CD14-positive monocyte (primary cell): ENCODE results near the gene DDX27. TPM values are rescaled to one million over a fixed set of nuclear protein-coding genes. Genes with fewer than 3 reads are reported as not detected.

Source experiments
- DNase-seq, 3 donors: peaks; one replicate each; pipeline ENCODE4 v3.0.0-alpha.2; 2011 to 2022
- H2AFZ ChIP-seq: 2 replicates; pipeline ENCODE4 v1.6.0; 2012; ENCODE audit warnings: mild to moderate bottlenecking, low read depth, low read length, inconsistent platforms; ENCODE audit not compliant: insufficient read depth, poor library complexity, severe bottlenecking
- H3K27ac ChIP-seq, 2 donors: 1 replicate in 1 of 2; 2 replicates in 1 of 2; pipeline ENCODE4 v1.5.1; 2012 to 2013; ENCODE audit warnings: low read length in 2 of 2, control low read depth in 1 of 2, inconsistent platforms in 1 of 2, low read depth in 1 of 2, mild to moderate bottlenecking in 1 of 2
- H3K27me3 ChIP-seq, 2 donors: one replicate each; pipeline versions ENCODE4 v1.6.0 to v1.6.1; 2011 to 2013; ENCODE audit warnings: low read length in 2 of 2; ENCODE audit not compliant: control insufficient read depth in 2 of 2, insufficient read depth in 2 of 2
- H3K36me3 ChIP-seq, 2 donors: replicated peaks in 1 of 2; 1 replicate in 1 of 2; 2 replicates in 1 of 2; pipeline versions ENCODE4 v1.5.1 to v1.6.1; 2012 to 2013; ENCODE audit warnings: low read length in 2 of 2, control low read depth in 1 of 2, inconsistent platforms in 1 of 2, mild to moderate bottlenecking in 1 of 2; ENCODE audit not compliant: insufficient read depth in 2 of 2, control insufficient read depth in 1 of 2
- H3K4me1 ChIP-seq, 2 donors: 1 replicate in 1 of 2; 2 replicates in 1 of 2; pipeline versions ENCODE4 v1.5.1 to v1.6.1; 2012 to 2013; ENCODE audit warnings: low read length in 2 of 2, control low read depth in 1 of 2, inconsistent platforms in 1 of 2, mild to moderate bottlenecking in 1 of 2, moderate library complexity in 1 of 2; ENCODE audit not compliant: insufficient read depth in 2 of 2, control insufficient read depth in 1 of 2
- H3K4me2 ChIP-seq: replicated peaks from 2 replicates; pipeline ENCODE3; 2012; ENCODE audit warnings: low read length, moderate library complexity, mild to moderate bottlenecking; ENCODE audit not compliant: poor library complexity, severe bottlenecking; ENCODE audit errors: extremely low read depth
- H3K4me3 ChIP-seq, 3 experiments: fragments of 200-600 bp in 1 of 3; sonication (generic) in 1 of 3; replicated peaks in 1 of 3; 1 replicate in 2 of 3; 2 replicates in 1 of 3; pipeline ENCODE4 v1.5.1; 2011 to 2013; ENCODE audit warnings: low read length in 3 of 3, mild to moderate bottlenecking in 3 of 3, control low read depth in 2 of 3, low read depth in 2 of 3, inconsistent platforms in 1 of 3, moderate library complexity in 1 of 3
- H3K79me2 ChIP-seq: 2 replicates; pipeline ENCODE4 v1.6.0; 2012; ENCODE audit warnings: mild to moderate bottlenecking, control low read depth, inconsistent platforms, low read length, moderate library complexity; ENCODE audit not compliant: insufficient read depth
- H3K9ac ChIP-seq: 2 replicates; pipeline ENCODE4 v1.6.0; 2017; ENCODE audit warnings: low read length, mild to moderate bottlenecking; ENCODE audit not compliant: insufficient read depth, poor library complexity, severe bottlenecking
- H3K9me3 ChIP-seq, 2 donors: replicated peaks in 1 of 2; 1 replicate in 1 of 2; 2 replicates in 1 of 2; pipeline versions ENCODE4 v1.5.1 to v1.6.1; 2012 to 2013; ENCODE audit warnings: low read length in 2 of 2, control low read depth in 1 of 2; ENCODE audit not compliant: control insufficient read depth in 1 of 2, insufficient read depth in 1 of 2
- H4K20me1 ChIP-seq: 2 replicates; pipeline ENCODE4 v1.6.0; 2012; ENCODE audit warnings: mild to moderate bottlenecking, low read length, control low read depth, moderate library complexity; ENCODE audit not compliant: insufficient read depth
- H3K27ac Mint-ChIP-seq, 7 donors: one replicate each; pipeline ENCODE4 v1.8.0; 2020; ENCODE audit warnings: mild to moderate bottlenecking in 7 of 7, mixed read lengths in 7 of 7, moderate library complexity in 6 of 7, inconsistent platforms in 2 of 7
- H3K27me3 Mint-ChIP-seq, 3 donors: one replicate each; pipeline ENCODE4 v1.8.0; 2021 to 2022; ENCODE audit warnings: low read depth in 3 of 3, mild to moderate bottlenecking in 3 of 3, mixed read lengths in 3 of 3, moderate library complexity in 3 of 3, inconsistent platforms in 1 of 3
- H3K36me3 Mint-ChIP-seq, 2 donors: one replicate each; pipeline ENCODE4 v1.8.0; 2020; ENCODE audit warnings: mixed read lengths in 2 of 2, inconsistent platforms in 1 of 2, mild to moderate bottlenecking in 1 of 2
- H3K4me1 Mint-ChIP-seq: one replicate; pipeline ENCODE4 v1.8.0; 2020; ENCODE audit warnings: mild to moderate bottlenecking, mixed read lengths
- H3K4me3 Mint-ChIP-seq, 2 donors: one replicate each; pipeline ENCODE4 v1.8.0; 2020; ENCODE audit warnings: mild to moderate bottlenecking in 2 of 2, mixed read lengths in 2 of 2, moderate library complexity in 1 of 2
- H3K9me3 Mint-ChIP-seq, 7 donors: one replicate each; pipeline ENCODE4 v1.8.0; 2020 to 2022; ENCODE audit warnings: mixed read lengths in 7 of 7, mild to moderate bottlenecking in 6 of 7, moderate library complexity in 6 of 7, inconsistent platforms in 2 of 7
- CTCF ChIP-seq: fragments of 200-600 bp; IDR thresholded peaks from one replicate; pipeline ENCODE4 v1.8.0; 2022; ENCODE audit warnings: antibody characterized with exemption, mild to moderate bottlenecking
- WGBS: methylation state at CpG from one replicate; pipeline ENCODE4 v1.1.5; 2013; ENCODE audit warnings: missing lambda C conversion rate; ENCODE audit not compliant: insufficient coverage; 5-methylcytosine and 5-hydroxymethylcytosine counted together
- intact Hi-C, 2 donors: fragments of 100-400 bp; cut with micrococcal nuclease; formaldehyde crosslinking; loops; one replicate each; pipeline versions ENCODE4 v1.15.0 to v1.15.1; 2023
- polyA plus RNA-seq, 3 donors: library from polyadenylated mRNA; depleted of rRNA in 1 of 3; unstranded in 2 of 3; stranded (reverse) in 1 of 3; fragments of 300-500 nt in 2 of 3; fragments of >200 nt in 1 of 3; fragmentation: Illumina TruSeq in 2 of 3; gene quantifications; 1 replicate in 2 of 3; 2 replicates in 1 of 3; pipeline ENCODE4 v1.2.3, GENCODE V29; 2012 to 2021

Gene DDX27
- polyA plus RNA-seq, 3 donors: 13.8 to 31.5 (median 17.7) TPM

- no peak for DNase-seq
- no peak overlapping the region for H3K4me3 Mint-ChIP-seq
- WGBS: 50% methylated on average over 2 of the region's 4 CpGs
These were observed 40.1 kb downstream of the DDX27 start for GRCh38 chr20:49259284-49259683.

GRCh38 chr20:49259799-49260198 lies 40.6 kb downstream of the DDX27 start:
- H3K27me3 Mint-ChIP-seq: peaks cover 0 to 6% (median 0%) of the 10 kb centered on the region in 3 donors
- no peak for DNase-seq
- WGBS: no CpG with 5 or more reads among the region's 2 CpGs
- no peak overlapping the region for H3K27ac Mint-ChIP-seq
- peaks cover 0 to 4% (median 0%) of the 10 kb centered on the region in 7 donors for H3K9me3 Mint-ChIP-seq
- Histone ChIP-seq H3K9me3 (no peaks in the 10 kb centered on the region), H3K36me3 (peaks cover 90 to 97% of the 10 kb centered on the region in 2 donors), H2AFZ (no peak overlapping the region), H3K27ac (no peak overlapping the region), H3K9ac (no peak overlapping the region), H3K4me2 (no peak overlapping the region), H4K20me1 (peaks cover 76% of the 10 kb centered on the region), H3K4me3 (no peak overlapping the region), H3K79me2 (peaks cover 13% of the 10 kb centered on the region), H3K4me1 (no peaks in the 10 kb centered on the region), H3K27me3 (no peaks in the 10 kb centered on the region)
- intact Hi-C loops: no loop called here
- H3K4me1 Mint-ChIP-seq: no peaks in the 10 kb centered on the region
- H3K36me3 Mint-ChIP-seq: peaks cover 81 to 98% of the 10 kb centered on the region in 2 donors
- no peak overlapping the region for H3K4me3 Mint-ChIP-seq
- no peak for TF ChIP-seq CTCF

More at GRCh38 chr20:49259284-49259683, 40.1 kb downstream of the DDX27 start:
- Histone ChIP-seq H3K79me2 (peaks cover 10% of the 10 kb centered on the region), H4K20me1 (peaks cover 75% of the 10 kb centered on the region), H3K27me3 (no peaks in the 10 kb centered on the region), H3K9me3 (no peaks in the 10 kb centered on the region), H3K27ac (no peak overlapping the region), H2AFZ (no peak overlapping the region), H3K4me3 (no peak overlapping the region), H3K4me1 (no peaks in the 10 kb centered on the region), H3K36me3 (peaks cover 90 to 97% of the 10 kb centered on the region in 2 donors), H3K4me2 (no peak overlapping the region), H3K9ac (no peak overlapping the region)
- no peak overlapping the region for H3K27ac Mint-ChIP-seq
- H3K9me3 Mint-ChIP-seq: peaks cover 0 to 4% (median 0%) of the 10 kb centered on the region in 7 donors
- H3K4me1 Mint-ChIP-seq: no peaks in the 10 kb centered on the region
- TF ChIP-seq CTCF: no peak
- peaks cover 0 to 5% (median 0%) of the 10 kb centered on the region in 3 donors for H3K27me3 Mint-ChIP-seq
- intact Hi-C loops: no loop called here
- H3K36me3 Mint-ChIP-seq: peaks cover 80 to 98% of the 10 kb centered on the region in 2 donors
